GM23338 (cell line): ENCODE results near the gene TNK2. TPM values are rescaled to one million over a fixed set of nuclear protein-coding genes. Genes with fewer than 3 reads are reported as not detected.

Experiments
- ATAC-seq: fragments of 200-7000 bp; cut with Tn5 transposase; 3 replicates; pipeline ENCODE4 v1.9.1; 2020
- DNase-seq: peaks from one replicate; pipeline ENCODE4 v3.0.0-alpha.2; 2015; ENCODE audit warnings: low spot score
- H2AFZ ChIP-seq: fragments of 200-600 bp; sonication (generic); 2 replicates; pipeline ENCODE4 v1.8.0; 2016; ENCODE audit warnings: antibody characterized with exemption, mild to moderate bottlenecking, moderate library complexity
- H3F3A ChIP-seq: fragments of 200-600 bp; sonication (generic); replicated peaks from 2 replicates; pipeline ENCODE4 v1.8.0; 2017; ENCODE audit warnings: antibody characterized with exemption, mixed run types, low read depth
- H3K27ac ChIP-seq: fragments of 200-600 bp; sonication (generic); 2 replicates; pipeline ENCODE4 v1.6.1; 2016; ENCODE audit warnings: low read depth
- H3K27me3 ChIP-seq: fragments of 200-600 bp; sonication (generic); 2 replicates; pipeline ENCODE4 v1.8.0; 2016; ENCODE audit warnings: mild to moderate bottlenecking, mixed run types, moderate library complexity; ENCODE audit not compliant: insufficient read depth
- H3K36me3 ChIP-seq: fragments of 200-600 bp; sonication (generic); 2 replicates; pipeline ENCODE4 v1.8.0; 2016; ENCODE audit warnings: mild to moderate bottlenecking; ENCODE audit not compliant: insufficient read depth
- H3K4me1 ChIP-seq: fragments of 200-600 bp; sonication (generic); 2 replicates; pipeline ENCODE4 v1.8.0; 2016; ENCODE audit warnings: mild to moderate bottlenecking, moderate library complexity; ENCODE audit not compliant: insufficient read depth
- H3K4me2 ChIP-seq: fragments of 200-600 bp; sonication (generic); 2 replicates; pipeline ENCODE4 v1.7.1; 2017; ENCODE audit warnings: mixed run types
- H3K4me3 ChIP-seq: fragments of 200-600 bp; sonication (generic); 2 replicates; pipeline ENCODE4 v1.6.1; 2016; ENCODE audit warnings: mixed run types
- H3K79me2 ChIP-seq: fragments of 200-600 bp; sonication (generic); replicated peaks from 2 replicates; pipeline ENCODE4 v1.8.0; 2017; ENCODE audit warnings: mild to moderate bottlenecking; ENCODE audit not compliant: insufficient read depth
- H3K9me2 ChIP-seq: fragments of 200-600 bp; sonication (generic); 2 replicates; pipeline ENCODE4 v1.8.0; 2017; ENCODE audit not compliant: insufficient read depth
- H4K20me1 ChIP-seq: fragments of 200-600 bp; sonication (generic); replicated peaks from 2 replicates; pipeline ENCODE4 v1.8.0; 2017; ENCODE audit warnings: mild to moderate bottlenecking; ENCODE audit not compliant: insufficient read depth
- H3K27ac Mint-ChIP-seq: 2 replicates; pipeline ENCODE4 v1.8.0; 2020; ENCODE audit warnings: inconsistent platforms, mild to moderate bottlenecking, moderate library complexity, mixed read lengths
- H3K27me3 Mint-ChIP-seq: 3 replicates; pipeline ENCODE4 v1.8.0; 2022; ENCODE audit warnings: low read depth, mild to moderate bottlenecking, moderate library complexity, mixed read lengths, inconsistent platforms; ENCODE audit not compliant: insufficient read depth, poor library complexity
- H3K36me3 Mint-ChIP-seq: 3 replicates; pipeline ENCODE4 v1.8.0; 2021; ENCODE audit warnings: low read depth, mild to moderate bottlenecking, inconsistent platforms, moderate library complexity, mixed read lengths
- H3K4me1 Mint-ChIP-seq: 3 replicates; pipeline ENCODE4 v1.8.0; 2020; ENCODE audit warnings: mild to moderate bottlenecking, inconsistent platforms, mixed read lengths
- H3K4me3 Mint-ChIP-seq: 3 replicates; pipeline ENCODE4 v1.8.0; 2021; ENCODE audit warnings: moderate library complexity, mild to moderate bottlenecking, inconsistent platforms, mixed read lengths
- H3K9me3 Mint-ChIP-seq: 3 replicates; pipeline ENCODE4 v1.8.0; 2020; ENCODE audit warnings: moderate library complexity, mild to moderate bottlenecking, inconsistent platforms, mixed read lengths
- CREB1 ChIP-seq: fragments of 250-450 bp; sonication (Bioruptor Pico); IDR thresholded peaks from 2 replicates; pipeline ENCODE4 v1.5.0; 2020; ENCODE audit warnings: low read depth, mild to moderate bottlenecking, moderate library complexity
- CTCF ChIP-seq, 2 experiments: fragments of 200-600 bp in 1 of 2; sonication (generic) in 1 of 2; conservative IDR thresholded peaks; 2 replicates each; pipeline versions ENCODE4 v1.5.1 to v1.6.1; 2016 to 2017; ENCODE audit warnings: antibody characterized with exemption in 2 of 2, low read depth in 2 of 2, mild to moderate bottlenecking in 2 of 2, moderate library complexity in 1 of 2
- ETS1 ChIP-seq: IDR thresholded peaks from 2 replicates; pipeline ENCODE4 v1.6.1; 2016; ENCODE audit warnings: antibody characterized with exemption
- EZH2 ChIP-seq: fragments of 200-600 bp; sonication (generic); IDR thresholded peaks from one replicate; pipeline ENCODE4 v1.8.0; 2017; ENCODE audit warnings: antibody characterized with exemption, mild to moderate bottlenecking, low read depth; ENCODE audit not compliant: unreplicated experiment
- EZH2phosphoT487 ChIP-seq: fragments of 200-600 bp; sonication (generic); IDR thresholded peaks from one replicate; pipeline ENCODE4 v1.8.1; 2018; ENCODE audit warnings: antibody characterized with exemption; ENCODE audit not compliant: unreplicated experiment
- JUNB ChIP-seq: IDR thresholded peaks from one replicate; pipeline ENCODE4 v1.6.1; 2016; ENCODE audit warnings: antibody characterized with exemption; ENCODE audit not compliant: unreplicated experiment
- NANOG ChIP-seq: IDR thresholded peaks from 2 replicates; pipeline ENCODE4 v1.6.1; 2016; ENCODE audit warnings: antibody characterized with exemption, borderline replicate concordance
- POLR2AphosphoS5 ChIP-seq: IDR thresholded peaks from 2 replicates; pipeline ENCODE4 v1.6.1; 2016; ENCODE audit warnings: antibody characterized with exemption, low read depth
- REST ChIP-seq: IDR thresholded peaks from one replicate; pipeline ENCODE4 v1.6.1; 2018; ENCODE audit warnings: antibody characterized with exemption; ENCODE audit not compliant: unreplicated experiment
- STAT1 ChIP-seq: IDR thresholded peaks from one replicate; pipeline ENCODE4 v1.6.1; 2016; ENCODE audit warnings: antibody characterized with exemption; ENCODE audit not compliant: unreplicated experiment
- ZNF114 ChIP-seq: fragments of 250-450 bp; sonication (Bioruptor Pico); IDR thresholded peaks from 2 replicates; pipeline ENCODE4 v1.5.0; 2020; ENCODE audit warnings: mild to moderate bottlenecking, moderate library complexity
- ZNF331 ChIP-seq: fragments of 250-450 bp; sonication (Bioruptor Pico); IDR thresholded peaks from 2 replicates; pipeline ENCODE4 v1.5.0; 2020; ENCODE audit warnings: low read depth, mild to moderate bottlenecking, moderate library complexity
- ZNF462 ChIP-seq: fragments of 250-450 bp; sonication (Bioruptor Pico); IDR thresholded peaks from 2 replicates; pipeline ENCODE4 v1.5.0; 2020; ENCODE audit warnings: mild to moderate bottlenecking, moderate library complexity
- polyA plus RNA-seq: library from polyadenylated mRNA; unstranded; fragments of >200 nt; fragmentation: Nextera tagmentation; extraction: Ambion mirVana; gene quantifications from 2 replicates; pipeline ENCODE4 v1.2.1, GENCODE V29; 2016
- total RNA-seq: library from RNA; depleted of rRNA; stranded (reverse); fragments of >200 nt; shearing (Covaris generic); gene quantifications from 2 replicates; pipeline ENCODE4 v1.2.3, GENCODE V29; 2014

Gene TNK2
- total and polyA plus RNA-seq, 2 experiments from 2014 or later: 10.0 to 22.5 TPM

- Histone ChIP-seq H3K27me3 (no peaks in the 10 kb centered on the region), H3K9me2 (no peaks in the 10 kb centered on the region), H3K4me1 (no peaks in the 10 kb centered on the region), H3K4me2 (no peak overlapping the region), H3K36me3 (no peaks in the 10 kb centered on the region), H2AFZ (no peak overlapping the region), H3K79me2 (no peaks in the 10 kb centered on the region), H3K27ac (no peak overlapping the region), H3F3A (no peaks in the 10 kb centered on the region), H3K4me3 (no peak overlapping the region), H4K20me1 (no peaks in the 10 kb centered on the region)
- Mint-ChIP-seq H3K4me1 (peaks cover 8% of the 10 kb centered on the region), H3K9me3 (no peaks in the 10 kb centered on the region), H3K27ac (no peak overlapping the region), H3K36me3 (no peaks in the 10 kb centered on the region), H3K4me3 (no peak overlapping the region), H3K27me3 (peaks cover 12% of the 10 kb centered on the region)
- TF ChIP-seq STAT1 (no peak), EZH2 (no peak), JUNB (no peak), ZNF114 (CRISPR knock-in tag) (no peak), REST (no peak), ZNF462 (CRISPR knock-in tag) (no peak), POLR2AphosphoS5 (no peak), ZNF331 (CRISPR knock-in tag) (no peak), CREB1 (CRISPR knock-in tag) (no peak), CTCF (conservative IDR thresholded peaks at IDR 0.05; ENCODE audit: low read depth in 2 of 2) (no peak), EZH2phosphoT487 (no peak), ETS1 (no peak), NANOG (no peak)
- ATAC-seq (no peak), DNase-seq (no peak)
These were observed 86.1 kb downstream of the TNK2 start for GRCh38 chr3:195822131-195822696.
